Stimulated activated CD8-positive, alpha-beta memory T cell treated with anti-CD3 and anti-CD28 coated beads, Interleukin-4, amount 100 ng/mL, for 24 hours (primary cell): ENCODE measurements around the gene ELP5.
A peak's percentile ranks its signal among the peaks of the same experiment; 100 is the strongest.

Experiments used
- DNase-seq: peaks from one replicate; pipeline ENCODE4 v3.0.0-alpha.2; 2020; ENCODE audit warnings: low read depth

ELP5 gene

GRCh38 chr17:7285679-7286078 is 33.7 kb downstream of the ELP5 start:
- no peak for DNase-seq

GRCh38 chr17:7289256-7290032 is 37.4 kb downstream of the ELP5 start:
- DNase-seq = no peak

GRCh38 chr17:7290166-7290565 is 38.2 kb downstream of the ELP5 start:
- DNase-seq = no peak

- no peak for DNase-seq
Measured at GRCh38 chr17:7290685-7291084, 38.7 kb downstream of the ELP5 start.

GRCh38 chr17:7292194-7292593 is 40.2 kb downstream of the ELP5 start:
- no peak for DNase-seq

GRCh38 chr17:7292729-7293128 is 40.7 kb downstream of the ELP5 start:
- no peak for DNase-seq

- no peak for DNase-seq
Measured at GRCh38 chr17:7293159-7293558, 41.1 kb downstream of the ELP5 start.

- DNase-seq = no peak
Measured at GRCh38 chr17:7293816-7294613, 42.0 kb downstream of the ELP5 start.

- peak; percentile 69 for DNase-seq
Measured at GRCh38 chr17:7294614-7295153, 42.7 kb downstream of the ELP5 start, which contains the start of gene YBX2. TSS of gene YBX2 (minus strand) at chr17:7294639. CDS start at chr17:7294500, 139 bp downstream.

GRCh38 chr17:7295230-7296180 is 43.5 kb downstream of the ELP5 start:
- DNase-seq = no peak

GRCh38 chr17:7296189-7296861 is 44.3 kb downstream of the ELP5 start:
- DNase-seq = peak; percentile 61

- no peak for DNase-seq
Measured at GRCh38 chr17:7304179-7304578, 52.2 kb downstream of the ELP5 start.

GRCh38 chr17:7306911-7307685 is 55.1 kb downstream of the ELP5 start, which contains the start of gene EIF5A:
TSS of gene EIF5A (plus strand) at chr17:7307628. CDS start at chr17:7309636, 2,008 bp downstream.
- peak; percentile 100 for DNase-seq

- no peak for DNase-seq
Measured at GRCh38 chr17:7307686-7308624, 55.9 kb downstream of the ELP5 start.

- peak; percentile 74 for DNase-seq
Measured at GRCh38 chr17:7308625-7309433, 56.8 kb downstream of the ELP5 start.
